Spleen (tissue), 11 donors: ENCODE results near the gene XPO6. TPM values are rescaled to one million over a fixed set of nuclear protein-coding genes. Genes with fewer than 3 reads are reported as not detected.

ENCODE experiments used
- DNase-seq: peaks from one replicate; pipeline ENCODE4 v3.0.0-alpha.2; 2020
- H3K27ac ChIP-seq, 8 donors: fragments of 200-600 bp; sonication (generic) in 7 of 8; 1 replicate in 4 of 8; 2 replicates in 4 of 8; pipeline versions ENCODE4 v1.5.0 to v1.8.0; 2016 to 2021; ENCODE audit warnings: inconsistent platforms in 4 of 8, mild to moderate bottlenecking in 4 of 8, moderate library complexity in 1 of 8
- H3K27me3 ChIP-seq, 7 donors: fragments of 200-600 bp; sonication (generic) in 6 of 7; replicated peaks in 1 of 7; 1 replicate in 4 of 7; 2 replicates in 3 of 7; pipeline versions ENCODE4 v1.5.0 to v1.8.0; 2016 to 2021; ENCODE audit warnings: inconsistent platforms in 3 of 7, mild to moderate bottlenecking in 1 of 7
- H3K36me3 ChIP-seq, 6 donors: fragments of 200-600 bp; sonication (generic) in 5 of 6; 1 replicate in 4 of 6; 2 replicates in 2 of 6; pipeline versions ENCODE4 v1.5.0 to v1.8.0; 2016 to 2021; ENCODE audit warnings: inconsistent platforms in 2 of 6
- H3K4me1 ChIP-seq, 6 donors: fragments of 200-600 bp; sonication (generic) in 5 of 6; 1 replicate in 3 of 6; 2 replicates in 3 of 6; pipeline versions ENCODE4 v1.5.0 to v1.8.0; 2016 to 2021; ENCODE audit warnings: inconsistent platforms in 3 of 6
- H3K4me3 ChIP-seq, 8 donors: fragments of 200-600 bp; sonication (generic) in 7 of 8; 1 replicate in 4 of 8; 2 replicates in 4 of 8; pipeline versions ENCODE4 v1.5.0 to v1.8.0; 2016 to 2021; ENCODE audit warnings: inconsistent platforms in 4 of 8, mild to moderate bottlenecking in 4 of 8, moderate library complexity in 2 of 8
- H3K9me3 ChIP-seq, 8 donors: fragments of 200-600 bp; sonication (generic) in 7 of 8; 1 replicate in 4 of 8; 2 replicates in 4 of 8; pipeline versions ENCODE4 v1.5.0 to v1.8.0; 2016 to 2021; ENCODE audit warnings: inconsistent platforms in 4 of 8
- CTCF ChIP-seq, 11 experiments: fragments of 200-600 bp in 7 of 11; fragments of 450-650 bp in 4 of 11; sonication (generic) in 4 of 11; IDR thresholded peaks in 8 of 11; conservative IDR thresholded peaks in 3 of 11; 1 replicate in 7 of 11; 2 replicates in 4 of 11; pipeline versions ENCODE4 v1.4.0 to v1.8.0; 2016 to 2021; ENCODE audit warnings: antibody characterized with exemption in 11 of 11, inconsistent platforms in 4 of 11, mild to moderate bottlenecking in 1 of 11
- POLR2A ChIP-seq, 3 donors: fragments of 450-650 bp; IDR thresholded peaks; one replicate each; pipeline ENCODE4 v1.5.1; 2017; ENCODE audit warnings: antibody characterized with exemption in 3 of 3, mild to moderate bottlenecking in 1 of 3
- POLR2AphosphoS5 ChIP-seq, 3 donors: sonication (generic); formaldehyde crosslinking; IDR thresholded peaks; one replicate each; pipeline ENCODE4 v1.5.1; 2017; ENCODE audit warnings: antibody characterized with exemption in 3 of 3
- WGBS, 5 donors: extraction: QIAGEN DNeasy Blood & Tissue Kit in 3 of 5; methylation state at CpG; one replicate each; pipeline versions ENCODE4 v1.1.5 to v1.1.7; 2013 to 2018; 5-methylcytosine and 5-hydroxymethylcytosine counted together
- intact Hi-C: fragments of 100-400 bp; cut with DNase I; formaldehyde crosslinking; loops from one replicate; pipeline ENCODE4 v1.15.0; 2023; ENCODE audit warnings: low total_unique reads
- polyA plus RNA-seq, 3 donors: library from polyadenylated mRNA; stranded (reverse); fragments of 200-250 nt; gene quantifications; one replicate each; pipeline ENCODE4 v1.2.1, GENCODE V29; 2013
- total RNA-seq, 7 donors: library from RNA; depleted of rRNA in 3 of 7; stranded (reverse); fragments of >200 nt in 3 of 7; fragmentation: NEBNext Ultra II Directional in 4 of 7; extraction: Animal tissue kit (Norgen Biotek cat#: 25700) in 4 of 7; gene quantifications; one replicate each; pipeline versions ENCODE4 v1.1.0 to v1.2.1, GENCODE V29; 2016 to 2021
- donor health status: healthy with polysubstance abuse.
- donor health status: DM: no; HTN: no; CAD: no; lungs with moderate emphysema.
- donor health status: DM: no; HTN: no; CAD: no.
- donor health status: Bipolar disorder and iron deficiency.
- donor health status: healthy.
- donor health status: DM: no; HTN: no; CAD: no.
- donor health status: DM: yes; HTN: yes; CAD: no.

Gene XPO6
- total and polyA plus RNA-seq, 10 donors: 96.9 to 517 (median 302) TPM

- H3K27ac ChIP-seq: no peak overlapping the region
- peaks cover 0 to 9% (median 0%) of the 10 kb centered on the region in 8 donors for H3K9me3 ChIP-seq
- intact Hi-C loops: no loop called here
- TF ChIP-seq POLR2A (IDR thresholded peaks at IDR 0.05) (no peak), CTCF (IDR thresholded peaks at IDR 0.05 in 8 of 11, conservative IDR thresholded peaks at IDR 0.05 in 3 of 11) (no peak), POLR2AphosphoS5 (IDR thresholded peaks at IDR 0.05) (no peak)
- H3K4me3 ChIP-seq: peak overlapping the region in 5 of 8 donors; percentile 3 to 54 (median 28)
- DNase-seq: no peak
- H3K36me3 ChIP-seq: no peaks in the 10 kb centered on the region
- H3K4me1 ChIP-seq: peaks cover 0 to 23% (median 8%) of the 10 kb centered on the region in 6 donors
- WGBS, 5 donors: 56 to 81% (median 65%) methylated on average over 8 to 29 of the region's 29 CpGs
- H3K27me3 ChIP-seq: peaks cover 0 to 43% (median 13%) of the 10 kb centered on the region in 7 donors
These were observed 47.5 kb upstream of the XPO6 start for GRCh38 chr16:28259091-28259780.

- peaks cover 0 to 9% (median 0%) of the 10 kb centered on the region in 8 donors for H3K9me3 ChIP-seq
- no peak for DNase-seq
- 32 to 40% (median 35%) methylated on average over 15 to 18 of the region's 18 CpGs for WGBS, 5 donors
- peak in 2 of 3 donors; percentile 30 to 45 for TF ChIP-seq POLR2AphosphoS5 (IDR thresholded peaks at IDR 0.05)
- no peak for TF ChIP-seq CTCF (IDR thresholded peaks at IDR 0.05 in 8 of 11, conservative IDR thresholded peaks at IDR 0.05 in 3 of 11)
- no peak for TF ChIP-seq POLR2A (IDR thresholded peaks at IDR 0.05)
- peak overlapping the region in 5 of 8 donors; percentile 3 to 54 (median 28) for H3K4me3 ChIP-seq
- peaks cover 0 to 29% (median 8%) of the 10 kb centered on the region in 6 donors for H3K4me1 ChIP-seq
- H3K27me3 ChIP-seq: peaks cover 0 to 39% (median 13%) of the 10 kb centered on the region in 7 donors
- no peak overlapping the region for H3K27ac ChIP-seq
- H3K36me3 ChIP-seq: no peaks in the 10 kb centered on the region
- intact Hi-C loops: no loop called here
These were observed 46.8 kb upstream of the XPO6 start for GRCh38 chr16:28258567-28258966.

- Histone ChIP-seq H3K27me3 (peaks cover 0 to 32% (median 13%) of the 10 kb centered on the region in 7 donors), H3K9me3 (peaks cover 0 to 14% (median 11%) of the 10 kb centered on the region in 8 donors), H3K36me3 (no peaks in the 10 kb centered on the region), H3K4me1 (peaks cover 0 to 30% (median 8%) of the 10 kb centered on the region in 6 donors), H3K27ac (no peak overlapping the region), H3K4me3 (no peak overlapping the region)
- intact Hi-C loops: no loop called here
- TF ChIP-seq POLR2A (IDR thresholded peaks at IDR 0.05) (no peak), CTCF (IDR thresholded peaks at IDR 0.05 in 8 of 11, conservative IDR thresholded peaks at IDR 0.05 in 3 of 11) (no peak)
- 70 to 83% (median 75%) methylated on average over 4 of the region's 4 CpGs for WGBS, 5 donors
- DNase-seq: no peak
These were observed 45.5 kb upstream of the XPO6 start for GRCh38 chr16:28257256-28257655.

- no peak overlapping the region for H3K4me3 ChIP-seq
- whole genome bisulfite sequencing, 5 donors: 88 to 93% (median 90%) methylated on average over 12 of the region's 12 CpGs
- intact Hi-C loops: no loop called here
- no peak for TF ChIP-seq POLR2A (IDR thresholded peaks at IDR 0.05)
- no peak for TF ChIP-seq POLR2AphosphoS5 (IDR thresholded peaks at IDR 0.05)
- TF ChIP-seq CTCF (IDR thresholded peaks at IDR 0.05 in 8 of 11, conservative IDR thresholded peaks at IDR 0.05 in 3 of 11): no peak
- peaks cover 0 to 16% (median 12%) of the 10 kb centered on the region in 8 donors for H3K9me3 ChIP-seq
- H3K36me3 ChIP-seq: no peaks in the 10 kb centered on the region
- H3K27me3 ChIP-seq: peaks cover 0 to 25% (median 13%) of the 10 kb centered on the region in 7 donors
- H3K27ac ChIP-seq: peak overlapping the region in 1 of 8 donors; percentile 84
- peaks cover 0 to 30% (median 8%) of the 10 kb centered on the region in 6 donors for H3K4me1 ChIP-seq
- no peak for DNase-seq
These were observed 44.1 kb upstream of the XPO6 start for GRCh38 chr16:28255838-28256237.
